GM10248 (cell line): ENCODE measurements around the gene ENO2.
A peak's percentile ranks its signal among the peaks of the same experiment; 100 is the strongest.

Experiments
- CTCF ChIA-PET: fragments of 300-600 bp; sonication (Branson Sonifier 250); formaldehyde crosslinking; extraction: SDS; loops from one replicate; lab custom pipeline; 2021; ENCODE audit warnings: antibody characterized with exemption; lab: Yijun Ruan, JAX
- POLR2A ChIA-PET: fragments of 350-650 bp; sonication (Branson Sonifier 250); formaldehyde crosslinking; extraction: SDS; loops from one replicate; lab custom pipeline; 2020; ENCODE audit warnings: antibody characterized with exemption; lab: Yijun Ruan, JAX
- DNase-seq: peaks from one replicate; pipeline ENCODE4 v3.0.0; 2012; ENCODE audit errors: extremely low spot score
- TF ChIP-seq, protein P1 (sequence below): IDR thresholded peaks from 2 replicates; pipeline ENCODE4 v1.5.1; 2012; ENCODE audit warnings: mild to moderate bottlenecking, low read depth; ENCODE audit errors: extremely low read depth, missing control alignments, control extremely low read depth

The ENO2 gene

GRCh38 chr12:6937481-6938352 lies 23.3 kb downstream of the ENO2 start:
- DNase-seq: peak; percentile 87
- ChIA-PET POLR2A (interaction anchor here (1.0 to 1.4 kb wide), 4 partner anchors 8 to 21 kb away, joined by 3 to 6 read pairs (median 4); no protein-coding TSS in a partner anchor), CTCF (interaction anchor here (0.6 to 22.9 kb wide), 25 partner anchors 9 to 184 kb away, joined by 3 to 530 read pairs (median 5); partner anchors contain the start of genes ATN1, C12orf57, C1RL and CDCA3)
- TF ChIP-seq, protein P1, sequence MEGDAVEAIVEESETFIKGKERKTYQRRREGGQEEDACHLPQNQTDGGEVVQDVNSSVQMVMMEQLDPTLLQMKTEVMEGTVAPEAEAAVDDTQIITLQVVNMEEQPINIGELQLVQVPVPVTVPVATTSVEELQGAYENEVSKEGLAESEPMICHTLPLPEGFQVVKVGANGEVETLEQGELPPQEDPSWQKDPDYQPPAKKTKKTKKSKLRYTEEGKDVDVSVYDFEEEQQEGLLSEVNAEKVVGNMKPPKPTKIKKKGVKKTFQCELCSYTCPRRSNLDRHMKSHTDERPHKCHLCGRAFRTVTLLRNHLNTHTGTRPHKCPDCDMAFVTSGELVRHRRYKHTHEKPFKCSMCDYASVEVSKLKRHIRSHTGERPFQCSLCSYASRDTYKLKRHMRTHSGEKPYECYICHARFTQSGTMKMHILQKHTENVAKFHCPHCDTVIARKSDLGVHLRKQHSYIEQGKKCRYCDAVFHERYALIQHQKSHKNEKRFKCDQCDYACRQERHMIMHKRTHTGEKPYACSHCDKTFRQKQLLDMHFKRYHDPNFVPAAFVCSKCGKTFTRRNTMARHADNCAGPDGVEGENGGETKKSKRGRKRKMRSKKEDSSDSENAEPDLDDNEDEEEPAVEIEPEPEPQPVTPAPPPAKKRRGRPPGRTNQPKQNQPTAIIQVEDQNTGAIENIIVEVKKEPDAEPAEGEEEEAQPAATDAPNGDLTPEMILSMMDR: peak; percentile 98

DNA sequence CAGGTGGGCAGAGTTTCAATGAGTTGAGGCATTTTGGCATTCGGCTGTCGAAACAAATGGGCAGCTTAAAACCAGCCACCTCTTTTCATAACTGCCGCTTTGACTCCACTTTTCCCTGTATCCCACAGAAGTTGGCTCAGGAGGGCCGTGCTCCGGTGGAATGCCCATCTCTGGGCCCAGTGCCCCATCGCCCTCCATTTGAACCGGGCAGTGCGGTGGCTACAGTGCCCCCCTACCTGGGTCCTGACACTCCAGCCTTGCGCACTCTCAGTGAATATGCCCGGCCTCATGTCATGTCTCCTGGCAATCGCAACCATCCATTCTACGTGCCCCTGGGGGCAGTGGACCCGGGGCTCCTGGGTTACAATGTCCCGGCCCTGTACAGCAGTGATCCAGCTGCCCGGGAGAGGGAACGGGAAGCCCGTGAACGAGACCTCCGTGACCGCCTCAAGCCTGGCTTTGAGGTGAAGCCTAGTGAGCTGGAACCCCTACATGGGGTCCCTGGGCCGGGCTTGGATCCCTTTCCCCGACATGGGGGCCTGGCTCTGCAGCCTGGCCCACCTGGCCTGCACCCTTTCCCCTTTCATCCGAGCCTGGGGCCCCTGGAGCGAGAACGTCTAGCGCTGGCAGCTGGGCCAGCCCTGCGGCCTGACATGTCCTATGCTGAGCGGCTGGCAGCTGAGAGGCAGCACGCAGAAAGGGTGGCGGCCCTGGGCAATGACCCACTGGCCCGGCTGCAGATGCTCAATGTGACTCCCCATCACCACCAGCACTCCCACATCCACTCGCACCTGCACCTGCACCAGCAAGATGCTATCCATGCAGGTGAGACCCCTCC lies 24.2 kb downstream of the ENO2 start:
- ChIA-PET CTCF (interaction anchor here (0.7 to 22.9 kb wide), 18 partner anchors 9 to 185 kb away, joined by 3 to 530 read pairs (median 8); partner anchors contain the start of genes ATN1, C12orf57, C1RL and MLF2), POLR2A (interaction anchor here (1.0 to 1.4 kb wide), 4 partner anchors 8 to 20 kb away, joined by 3 to 6 read pairs (median 4); no protein-coding TSS in a partner anchor)
- TF ChIP-seq, protein P1: no peak
- no peak for DNase-seq

DNA sequence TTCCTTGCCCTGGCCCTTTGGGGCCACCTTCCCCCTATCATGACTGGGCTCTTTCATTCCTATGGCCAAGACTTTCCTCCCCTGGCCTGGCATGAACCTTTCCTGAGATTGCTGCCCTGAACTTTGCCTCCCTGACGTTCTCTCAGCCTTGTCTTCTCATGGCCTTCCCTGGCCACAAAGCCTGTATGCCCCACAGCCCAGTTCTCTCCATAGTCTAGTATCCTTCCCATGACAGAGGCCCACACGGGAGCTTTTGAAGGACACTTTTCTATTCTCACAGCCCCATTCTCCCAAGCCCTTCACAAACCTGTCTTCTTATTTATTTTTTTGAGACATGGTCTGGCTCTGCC lies 24.8 kb downstream of the ENO2 start:
- no peak for DNase-seq
- POLR2A ChIA-PET: interaction anchor here (1.2 kb wide), 1 partner anchor 22 kb away, joined by 3 read pairs; no protein-coding TSS in a partner anchor
- TF ChIP-seq, protein P1: no peak
- CTCF ChIA-PET: interaction anchor here (0.8 to 22.9 kb wide), 13 partner anchors 8 to 70 kb away, joined by 3 to 530 read pairs (median 12); partner anchors contain the start of genes ATN1, C12orf57, PTPN6 and RNU7-1

DNA sequence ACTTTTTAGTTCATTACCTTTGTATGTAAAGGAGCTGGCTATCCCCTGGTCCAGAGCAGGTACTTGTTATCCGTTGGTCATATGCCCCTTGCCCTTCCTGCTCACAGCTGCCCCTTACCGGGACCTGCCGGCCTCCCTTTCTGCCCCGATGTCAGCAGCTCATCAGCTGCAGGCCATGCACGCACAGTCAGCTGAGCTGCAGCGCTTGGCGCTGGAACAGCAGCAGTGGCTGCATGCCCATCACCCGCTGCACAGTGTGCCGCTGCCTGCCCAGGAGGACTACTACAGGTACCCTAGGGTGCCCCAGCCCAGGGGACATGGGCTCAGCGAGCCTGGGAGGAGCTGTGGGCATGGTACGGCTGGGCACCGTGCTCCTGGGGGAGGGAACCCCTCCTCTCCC lies 26.9 kb downstream of the ENO2 start:
- DNase-seq: no peak
- ChIA-PET POLR2A (no interaction called here), CTCF (interaction anchor here (3.1 to 22.9 kb wide), 3 partner anchors 16 to 69 kb away, joined by 13 to 530 read pairs (median 142); partner anchors contain the start of gene SPSB2)
- TF ChIP-seq, protein P1: no peak

GRCh38 chr12:6941782-6942181 lies 27.4 kb downstream of the ENO2 start:
- CTCF ChIA-PET: interaction anchor here (3.1 to 22.9 kb wide), 3 partner anchors 16 to 70 kb away, joined by 13 to 530 read pairs (median 142); partner anchors contain the start of gene SPSB2
- TF ChIP-seq, protein P1: no peak

DNA sequence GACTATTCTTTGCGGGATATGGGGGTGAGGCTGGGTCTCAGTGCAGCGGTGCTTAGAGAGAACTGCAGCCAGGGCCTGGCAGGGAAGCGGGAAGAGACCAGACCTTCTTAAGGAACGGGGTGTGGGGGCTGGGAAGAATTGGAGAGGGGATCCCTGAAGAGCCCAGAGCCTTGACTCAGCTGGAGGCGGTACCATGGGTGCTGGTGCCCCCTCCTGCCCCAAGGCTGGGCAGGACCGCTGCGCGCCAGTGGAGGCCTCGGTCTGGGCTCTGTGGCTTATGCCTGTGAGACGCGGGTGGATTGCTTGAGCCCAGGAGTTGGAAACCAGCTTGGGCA lies 27.9 kb downstream of the ENO2 start:
- no peak for DNase-seq
- TF ChIP-seq, protein P1: no peak
- CTCF ChIA-PET: interaction anchor here (13.2 to 22.9 kb wide), 2 partner anchors 17 to 18 kb away, joined by 142 to 530 read pairs; no protein-coding TSS in a partner anchor
- POLR2A ChIA-PET: interaction anchor here (3.5 to 6.1 kb wide), 2 partner anchors 19 to 75 kb away, joined by 17 to 147 read pairs; partner anchors contain the start of gene TPI1

More at GRCh38 chr12:6941782-6942181, 27.4 kb downstream of the ENO2 start:
- no peak for DNase-seq
- POLR2A ChIA-PET: interaction anchor here (3.5 kb wide), 1 partner anchor 74 kb away, joined by 17 read pairs; the partner anchor contains the start of gene TPI1
